GM12875 (cell line): Measurements from ENCODE around the gene FDPS.

Experiments used
- H3K4me3 ChIP-seq: one replicate; pipeline ENCODE4 v1.5.1; 2011; ENCODE audit warnings: low read depth, low read length, control low read depth
- CTCF ChIP-seq: IDR thresholded peaks from 2 replicates; pipeline ENCODE4 v1.5.1; 2011; ENCODE audit warnings: low read depth, mild to moderate bottlenecking, control low read depth, inconsistent platforms, low read length, moderate library complexity, borderline replicate concordance; ENCODE audit not compliant: insufficient read depth

FDPS gene

GRCh38 chr1:155308493-155309422 is at the start of gene FDPS:
Gene FDPS (plus strand): TSS chr1:155308866. CDS start chr1:155309790, 924 bp downstream.
- H3K4me3 ChIP-seq, result peak within 1 kb of the TSS; percentile 99
- no peak for TF ChIP-seq CTCF

GRCh38 chr1:155260276-155260675 is 48.4 kb upstream of the FDPS start:
- no peak overlapping the region for H3K4me3 ChIP-seq
- no peak for TF ChIP-seq CTCF

- peak overlapping the region; percentile 92 for H3K4me3 ChIP-seq
- no peak for TF ChIP-seq CTCF
Measured at GRCh38 chr1:155261493-155261851, 47.2 kb upstream of the FDPS start.

GRCh38 chr1:155261852-155262673 is 46.6 kb upstream of the FDPS start, which contains the start of gene SCAMP3:
Gene SCAMP3 (minus strand): TSS chr1:155262360. CDS start chr1:155262151, 209 bp downstream.
- peak within 1 kb of the TSS; percentile 92 for H3K4me3 ChIP-seq
- TF ChIP-seq CTCF, result no peak

GRCh38 chr1:155263067-155263466 is 45.6 kb upstream of the FDPS start:
- no peak for TF ChIP-seq CTCF
- H3K4me3 ChIP-seq, result no peak overlapping the region

- H3K4me3 ChIP-seq, result no peak overlapping the region
- TF ChIP-seq CTCF, result no peak
Measured at GRCh38 chr1:155266553-155266952, 42.1 kb upstream of the FDPS start.
